HL-60/S4 treated with phorbol 12-myristate 13-acetate at 8.2 ng/mL for 4 days and 3 days (cell line): Measurements from ENCODE around the gene MYH14.

Source experiments
- in situ Hi-C: fragments of 300-500 bp; cut with MboI; formaldehyde crosslinking; loops from 2 replicates; pipeline ENCODE4 v1.15.0; 2022; ENCODE audit warnings: low sequenced_read_pairs

Gene MYH14

DNA sequence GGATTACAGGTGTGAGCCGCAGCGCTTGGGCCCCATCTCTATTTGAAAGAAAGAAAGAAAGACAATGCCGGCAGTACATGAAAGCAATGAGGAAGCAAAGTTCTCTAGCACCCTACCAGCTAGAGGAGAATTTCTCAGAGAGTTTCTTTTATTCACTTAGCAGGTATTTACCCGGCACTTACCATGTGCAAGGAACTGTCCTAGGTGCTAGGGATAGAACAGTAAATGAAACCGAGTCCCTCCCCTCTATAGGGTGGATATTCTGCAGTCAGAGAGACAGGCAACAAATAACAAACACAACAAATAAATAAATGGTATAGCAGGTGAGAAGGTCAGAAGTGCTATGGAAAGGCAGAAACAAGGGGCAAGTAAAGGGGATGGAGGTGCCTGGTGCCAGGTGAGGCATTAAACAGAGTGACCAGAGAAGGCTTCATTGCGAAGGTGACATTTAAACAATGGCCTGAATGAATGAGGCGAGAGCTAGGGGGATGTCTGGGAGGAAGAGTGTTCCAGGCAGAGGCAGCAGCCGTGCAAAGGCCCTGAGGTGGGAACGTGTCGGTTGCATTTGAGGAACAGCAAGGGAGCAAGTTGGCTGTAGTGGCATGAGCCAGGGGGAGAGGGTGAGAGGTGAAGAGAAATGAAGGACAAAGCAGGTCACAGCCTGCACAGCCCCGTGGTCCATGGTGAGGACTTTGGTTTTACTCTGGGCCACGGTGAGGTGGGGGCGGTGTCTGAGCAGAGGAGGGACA, 10.8 kb upstream of the MYH14 start:
- in situ Hi-C loops: no loop called here

- in situ Hi-C loops: no loop called here
These were observed 8.2 kb upstream of the MYH14 start for GRCh38 chr19:50195224-50195623.

DNA sequence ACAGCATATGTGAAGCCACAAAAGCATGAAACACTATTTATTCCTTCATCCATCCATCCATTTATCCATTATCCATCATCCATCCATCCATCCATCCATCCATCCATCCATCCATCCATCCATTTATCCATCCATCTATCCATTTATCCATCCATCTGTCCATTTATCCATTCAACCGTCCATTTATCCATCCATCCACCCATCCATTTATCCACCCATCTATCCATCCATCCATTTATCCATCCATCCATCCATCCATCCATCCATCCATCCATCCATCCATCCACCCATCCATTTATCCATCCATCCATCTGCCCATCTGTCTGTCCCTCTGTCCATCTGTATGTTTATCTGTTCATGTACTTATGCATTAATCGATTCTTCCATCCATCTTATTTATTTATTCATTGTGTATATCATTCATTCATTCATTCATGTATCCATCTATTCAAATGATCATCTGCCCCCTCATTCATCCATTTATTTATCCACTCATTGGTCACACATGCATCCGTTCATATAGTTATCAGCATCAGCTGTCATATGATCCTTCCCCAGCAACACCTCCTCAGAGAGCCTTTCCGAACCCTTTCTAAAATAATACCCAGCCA, 7.0 kb upstream of the MYH14 start:
- in situ Hi-C loops: no loop called here

DNA sequence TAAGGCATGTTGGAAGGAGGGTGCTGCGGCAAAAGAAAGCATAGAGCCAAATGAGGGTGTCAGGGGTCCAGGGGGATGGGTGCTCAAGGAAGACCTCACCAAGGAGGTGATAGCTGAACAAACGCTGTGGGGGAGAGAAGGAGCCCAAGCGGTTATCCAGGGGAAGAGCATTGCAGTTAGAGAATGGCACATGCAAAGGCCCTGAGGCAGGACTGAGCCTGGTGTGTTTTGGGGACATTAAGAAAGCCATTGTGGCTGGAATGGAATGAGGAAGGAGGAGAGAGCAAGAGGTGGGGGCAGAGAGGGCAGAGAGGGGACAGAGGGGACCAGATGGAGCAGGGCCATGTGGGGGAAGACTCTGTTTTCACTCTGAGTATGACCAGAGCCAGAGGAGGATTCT, 6.1 kb upstream of the MYH14 start:
- in situ Hi-C loops: no loop called here

DNA sequence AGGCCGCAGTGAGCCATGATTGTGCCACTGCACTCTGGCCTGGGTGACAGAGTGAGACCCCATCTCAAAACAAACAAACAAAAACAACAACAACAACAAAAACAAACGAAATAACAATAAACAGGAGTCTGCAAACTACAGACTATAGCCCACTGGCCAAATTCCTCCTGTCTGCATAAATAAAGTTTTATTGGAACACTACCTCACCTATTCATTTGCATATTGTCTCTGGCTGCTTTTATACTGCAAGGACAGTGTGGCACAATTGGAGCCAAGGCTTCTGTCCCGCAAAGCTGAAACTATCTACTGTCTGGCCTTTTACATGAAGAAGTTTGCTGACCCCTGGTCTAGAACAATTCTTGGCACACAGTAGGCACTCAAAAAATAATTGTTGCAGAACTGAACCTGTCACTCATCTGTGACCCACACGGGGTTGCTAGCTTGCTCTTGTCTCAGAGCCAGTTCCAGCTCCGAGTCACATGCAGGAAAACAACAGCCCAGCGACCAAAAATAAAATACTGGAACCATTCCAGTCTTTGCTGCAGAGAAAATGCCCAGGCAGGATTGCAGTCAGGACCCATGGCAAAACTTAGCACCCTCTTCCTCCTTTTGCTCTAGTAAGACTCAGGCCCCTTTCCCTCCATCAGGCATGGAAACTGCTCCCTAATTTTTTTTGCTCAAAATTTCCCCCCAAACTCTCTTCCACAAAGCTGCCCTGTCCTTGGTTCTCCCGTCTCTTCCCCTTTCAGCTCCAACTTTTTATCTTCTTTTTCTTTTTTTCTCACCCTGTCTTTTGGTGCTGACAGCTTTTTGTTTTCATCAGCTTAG, 4.8 kb upstream of the MYH14 start:
- in situ Hi-C loops: no loop called here

GRCh38 chr19:50199259-50199555, 4.2 kb upstream of the MYH14 start:
- in situ Hi-C loops: no loop called here

DNA sequence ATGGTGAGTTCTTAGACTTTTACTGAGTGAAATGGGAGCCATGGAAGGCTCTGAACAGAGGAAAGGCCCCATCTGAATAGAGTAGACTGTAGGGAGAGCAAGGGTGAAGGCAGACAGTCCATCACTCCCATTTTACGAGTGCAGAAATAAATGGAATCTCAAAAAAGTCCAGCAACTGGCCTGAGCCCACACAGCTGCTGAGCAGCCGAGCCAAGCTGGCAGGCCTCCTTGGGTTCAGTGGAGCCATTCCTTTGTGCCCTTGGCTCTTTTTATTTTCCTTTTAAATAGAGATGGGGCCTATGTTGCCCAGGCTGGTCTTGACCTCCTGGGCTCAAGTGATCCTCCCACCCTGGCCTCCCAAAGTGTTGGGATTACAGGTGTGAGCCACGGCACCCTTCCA, 1.0 kb upstream of the MYH14 start:
- in situ Hi-C loops: no loop called here

- in situ Hi-C loops: no loop called here
These were observed 501 bp upstream of the MYH14 start for GRCh38 chr19:50202962-50203280.

DNA sequence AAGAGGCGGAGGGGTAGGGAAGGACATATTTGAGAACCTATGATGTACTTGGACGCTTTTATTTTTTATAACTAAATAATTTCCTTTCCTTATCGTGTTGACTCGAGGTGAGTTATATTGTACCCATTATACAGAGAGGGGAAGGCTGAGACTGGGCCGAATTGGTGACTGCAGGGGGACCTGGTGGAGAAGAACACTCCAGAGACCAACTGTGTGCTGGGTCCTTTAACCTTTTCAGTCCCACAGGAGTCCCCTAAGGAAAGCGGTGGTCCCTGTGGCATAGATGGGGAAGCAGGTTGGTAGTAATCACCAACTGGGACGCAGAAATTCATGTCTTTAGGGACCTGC, 633 bp downstream of the MYH14 start:
- in situ Hi-C loops: no loop called here

DNA sequence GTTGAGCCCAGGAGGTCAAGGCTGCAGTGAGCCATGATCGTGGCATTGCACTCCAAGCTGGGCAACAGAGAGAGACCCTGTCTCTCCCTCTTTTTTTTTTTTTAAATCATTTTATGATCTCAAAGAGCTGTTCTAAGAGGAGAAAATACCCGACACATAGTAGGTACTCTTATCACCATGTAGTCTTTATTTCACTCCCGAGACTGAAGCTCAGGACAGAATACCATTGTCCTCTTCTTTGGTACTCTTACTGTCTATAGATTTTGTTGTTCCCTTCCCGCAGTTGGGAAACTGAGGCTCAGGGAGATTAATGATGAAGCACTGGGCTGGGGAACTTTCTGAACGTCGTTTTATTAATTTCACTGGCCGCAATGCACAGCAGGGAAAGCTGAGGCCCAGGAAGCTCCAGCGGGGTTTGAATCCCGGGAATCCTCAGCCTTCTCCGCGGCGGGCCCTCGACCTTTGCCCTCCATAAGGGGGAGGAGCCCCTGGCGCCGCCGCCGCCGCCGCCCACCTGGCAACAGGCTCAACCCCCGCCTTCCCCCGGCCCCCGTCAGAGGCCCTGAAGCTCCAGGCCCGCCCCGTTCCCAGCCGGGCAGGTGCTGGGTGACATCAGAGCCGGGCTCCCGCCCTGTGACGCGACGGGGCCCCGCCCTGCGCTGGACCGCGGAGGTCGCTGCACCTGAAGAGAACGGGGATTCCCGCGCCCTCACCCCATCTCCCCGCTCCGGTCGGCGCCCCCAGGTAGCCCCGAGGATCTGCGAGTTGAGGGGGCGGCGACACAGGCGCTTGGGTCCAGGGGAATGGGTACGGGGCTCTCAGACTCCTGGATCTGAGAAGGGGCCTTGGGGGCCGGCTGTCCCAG, 1.6 kb downstream of the MYH14 start:
- in situ Hi-C loops: no loop called here

GRCh38 chr19:50205681-50206138, 2.3 kb downstream of the MYH14 start:
- in situ Hi-C loops: no loop called here

GRCh38 chr19:50206191-50206590, 2.8 kb downstream of the MYH14 start:
- in situ Hi-C loops: no loop called here

DNA sequence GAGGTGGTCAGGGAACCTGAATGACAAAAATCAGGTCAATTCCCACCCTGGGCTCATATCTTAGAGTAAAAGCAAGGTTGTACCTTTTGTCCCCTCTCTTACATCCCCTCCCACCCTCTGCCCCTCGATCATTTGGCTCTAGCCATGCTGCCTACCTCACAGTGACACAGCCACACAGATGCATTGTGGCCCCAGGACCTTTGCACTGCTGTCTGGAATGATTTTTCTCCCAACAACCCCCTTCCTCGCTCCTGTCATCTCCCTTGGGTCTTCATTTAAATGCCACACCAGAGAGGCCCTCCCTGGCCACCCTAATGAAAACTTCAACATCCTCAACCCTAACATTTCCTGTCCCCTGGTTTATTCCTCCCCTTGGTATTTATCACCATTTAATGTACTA, 4.3 kb downstream of the MYH14 start:
- in situ Hi-C loops: no loop called here

GRCh38 chr19:50209131-50209530, 5.7 kb downstream of the MYH14 start:
- in situ Hi-C loops: no loop called here

- in situ Hi-C loops: no loop called here
These were observed 7.0 kb downstream of the MYH14 start for GRCh38 chr19:50210425-50210824.

DNA sequence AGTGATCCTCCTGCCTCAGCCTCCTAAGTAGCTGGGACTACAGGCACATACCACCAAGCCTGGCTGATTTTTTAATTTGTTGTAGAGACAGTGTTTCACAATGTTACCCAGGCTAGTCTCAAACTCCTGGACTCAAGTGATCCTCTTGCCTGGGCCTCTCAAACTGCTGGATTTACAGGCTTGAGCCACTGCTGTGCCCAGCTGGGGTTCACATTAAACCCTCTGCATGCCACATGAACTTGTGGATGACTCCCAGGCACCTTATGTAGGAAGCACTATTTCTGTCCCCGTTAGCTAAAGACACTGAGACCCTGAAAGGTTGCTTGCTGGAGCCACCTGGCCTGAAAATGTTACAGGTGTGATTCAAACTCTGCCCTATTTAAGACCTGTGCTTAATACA, 10.5 kb downstream of the MYH14 start:
- in situ Hi-C loops: no loop called here

GRCh38 chr19:50214699-50215543, 11.5 kb downstream of the MYH14 start:
- in situ Hi-C loops: no loop called here

DNA sequence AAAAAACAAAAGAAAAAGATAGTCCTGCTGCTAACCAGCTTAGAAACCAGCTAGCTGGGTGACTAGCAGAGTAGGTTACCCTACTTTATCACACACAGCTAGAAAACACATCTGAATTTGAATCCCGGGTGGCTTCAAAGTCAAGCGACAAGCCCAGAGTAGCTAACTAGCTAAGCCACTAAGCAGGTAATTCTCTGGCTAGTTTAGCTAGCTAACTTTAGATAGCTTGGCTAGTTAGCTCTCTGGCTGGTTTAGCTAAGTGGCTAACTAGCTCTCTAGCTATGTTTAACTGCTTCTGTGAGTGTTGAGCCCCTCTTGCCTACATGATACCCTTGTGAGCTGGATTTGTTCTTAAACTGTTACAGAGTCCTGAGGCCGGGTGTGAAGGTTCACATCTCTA, 12.4 kb downstream of the MYH14 start:
- in situ Hi-C loops: no loop called here

DNA sequence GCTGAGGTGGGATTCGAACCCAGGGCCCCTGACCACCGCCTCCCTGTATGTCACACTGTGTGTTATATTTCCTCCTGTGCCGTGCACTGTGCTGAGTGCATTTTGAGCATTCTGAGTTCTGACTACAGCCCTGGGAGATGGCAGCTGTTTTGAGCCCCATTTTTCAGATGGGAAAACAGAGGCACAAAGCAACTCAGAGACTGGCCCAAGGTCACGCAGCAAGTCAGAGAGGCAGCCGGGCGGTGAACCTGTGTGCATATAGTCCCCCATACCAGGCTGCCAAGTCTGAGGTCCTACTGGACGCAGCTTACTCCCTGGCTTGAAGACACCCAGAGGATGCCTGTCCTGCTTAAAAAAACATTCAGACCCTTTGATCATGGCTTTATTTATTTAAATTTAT, 17.7 kb downstream of the MYH14 start:
- in situ Hi-C loops: no loop called here

DNA sequence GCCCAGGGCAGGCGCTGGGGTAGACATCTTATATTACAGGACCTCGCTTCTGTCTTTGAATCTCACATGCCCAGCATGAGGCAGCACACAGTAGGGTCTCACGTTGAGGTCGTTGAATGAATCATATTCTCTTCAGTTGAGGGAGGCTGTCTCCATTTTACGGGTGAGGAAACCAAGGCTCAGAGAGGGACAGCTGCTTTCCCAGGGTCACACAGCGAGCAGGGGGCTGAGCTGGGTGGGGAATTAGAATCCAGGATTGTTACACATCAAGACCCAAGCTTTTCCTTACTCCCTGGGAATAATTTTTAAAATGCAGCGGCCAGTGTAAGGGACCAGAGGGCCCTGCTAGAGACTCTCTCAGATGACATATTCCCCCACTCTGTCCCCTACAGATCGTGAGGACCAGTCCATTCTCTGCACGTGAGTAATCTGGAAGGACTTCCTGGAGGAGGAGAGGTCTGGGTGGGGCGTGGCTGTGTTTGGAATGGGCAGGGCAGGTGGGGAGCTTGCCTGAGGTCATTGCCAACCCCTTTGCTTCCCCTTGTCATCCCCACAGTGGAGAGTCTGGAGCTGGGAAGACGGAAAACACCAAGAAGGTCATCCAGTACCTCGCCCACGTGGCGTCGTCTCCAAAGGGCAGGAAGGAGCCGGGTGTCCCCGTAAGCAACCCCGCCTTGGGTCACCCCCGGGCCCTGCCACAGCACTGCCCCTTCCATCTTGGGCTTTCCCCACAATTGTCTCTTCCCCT, 19.4 kb downstream of the MYH14 start:
- in situ Hi-C loops: no loop called here
